ENCODE measurements around the gene RILPL2.
"Not testable (repeated sequence)": the region's sequence is repeated elsewhere in the genome, so short reads cannot be mapped to it uniquely, and the experiment has no call there.

RILPL2 gene

DNA sequence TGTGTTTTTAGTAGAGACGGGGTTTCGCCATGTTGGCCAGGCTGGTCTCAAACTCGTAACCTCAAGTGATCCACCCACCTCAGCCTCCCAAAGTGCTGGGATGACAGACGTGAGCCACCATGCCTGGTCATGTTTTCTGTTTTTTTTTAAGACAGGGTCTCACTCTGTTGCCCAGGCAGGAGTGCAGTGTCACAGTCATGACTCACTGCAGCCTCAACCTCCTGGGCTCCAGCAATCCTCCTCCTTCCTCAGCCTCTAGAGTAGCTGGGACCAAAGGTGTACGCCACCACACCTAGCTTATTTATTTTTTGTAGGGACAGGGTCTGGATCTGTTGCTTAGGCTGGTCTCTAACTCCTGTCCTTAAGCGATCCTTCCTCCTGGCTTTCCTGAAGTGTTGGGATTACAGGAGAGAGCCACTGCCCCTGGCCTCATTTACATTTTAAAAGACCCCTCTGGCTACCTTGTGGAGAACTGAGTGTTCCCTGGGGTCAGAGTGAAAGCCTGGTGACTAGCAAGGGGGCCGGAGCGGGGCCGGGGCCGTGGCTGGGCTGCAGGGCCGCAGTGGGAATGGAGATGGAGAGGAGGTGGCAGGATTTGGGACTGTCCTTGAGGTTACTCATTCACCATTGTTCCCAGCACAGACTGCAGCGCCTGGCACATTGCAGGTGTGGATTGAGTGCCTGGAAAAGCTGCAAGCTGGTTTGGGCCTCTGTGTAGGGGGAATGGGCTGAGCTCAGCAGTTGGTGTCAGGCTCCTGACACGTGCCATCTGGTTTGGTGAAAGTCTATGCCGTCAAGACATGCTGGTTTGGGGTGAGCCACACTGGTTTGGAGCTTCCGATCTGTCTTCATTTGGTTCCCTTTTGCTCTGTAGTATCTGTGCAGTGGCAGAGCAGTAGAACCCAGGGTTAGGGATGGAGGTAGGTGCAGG, 34.5 kb downstream of the RILPL2 start:
- no peak for DNase-seq (ENCODE audit: low spot score)

DNA sequence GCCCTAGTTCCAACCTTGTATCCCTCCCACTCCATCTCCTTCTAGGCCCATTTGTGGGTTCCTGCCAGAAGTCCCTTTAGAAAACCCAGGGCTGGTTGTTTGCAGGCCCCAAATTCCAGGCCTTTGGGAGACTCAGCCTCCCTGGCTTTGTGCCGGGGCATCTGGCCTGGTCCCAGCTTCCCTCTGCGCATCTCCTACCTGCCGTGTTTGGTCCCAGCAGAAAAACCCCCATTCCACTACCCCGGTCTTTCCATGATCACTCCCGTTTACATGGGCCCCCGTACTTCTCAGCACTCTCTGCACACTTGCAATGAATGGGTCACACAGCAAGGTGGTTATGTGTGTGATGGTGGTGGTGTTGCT, 37.2 kb downstream of the RILPL2 start:
- DNase-seq (ENCODE audit: low spot score), result no peak

DNA sequence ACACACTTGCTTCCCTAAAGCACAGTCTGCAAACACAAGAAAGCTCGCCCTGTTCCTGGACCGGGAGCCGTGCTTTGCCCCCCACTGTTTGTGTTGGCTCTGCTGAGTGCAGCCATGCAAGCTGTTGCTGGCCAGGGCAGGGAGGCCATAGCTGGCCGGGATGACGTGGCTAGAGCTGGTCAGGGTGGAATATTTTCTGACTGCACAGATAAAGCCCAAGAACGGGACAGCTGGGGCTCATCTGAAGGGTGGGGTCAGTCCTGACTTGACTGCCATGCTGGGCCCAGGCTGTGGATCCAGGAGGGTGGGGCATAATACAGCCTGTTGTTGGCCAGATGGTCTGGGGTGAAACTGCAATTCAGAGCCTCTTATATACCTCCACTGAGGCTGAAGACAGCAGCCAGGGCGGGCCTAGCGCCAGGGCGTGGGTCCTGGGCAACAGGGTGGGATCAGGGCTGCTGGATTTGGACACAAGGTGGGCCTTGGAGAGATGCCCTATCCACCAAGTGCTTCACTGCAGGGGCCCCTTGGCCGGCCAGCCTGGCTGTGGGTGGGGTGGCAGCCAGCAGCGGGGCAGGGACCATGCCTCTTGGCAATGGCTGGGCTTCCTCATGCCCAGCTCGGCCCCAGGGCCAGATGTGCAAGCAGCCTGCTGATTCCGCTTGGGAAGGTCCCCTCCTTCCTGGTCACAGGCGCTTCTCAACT, 37.8 kb downstream of the RILPL2 start:
- no peak for DNase-seq (ENCODE audit: low spot score)

DNA sequence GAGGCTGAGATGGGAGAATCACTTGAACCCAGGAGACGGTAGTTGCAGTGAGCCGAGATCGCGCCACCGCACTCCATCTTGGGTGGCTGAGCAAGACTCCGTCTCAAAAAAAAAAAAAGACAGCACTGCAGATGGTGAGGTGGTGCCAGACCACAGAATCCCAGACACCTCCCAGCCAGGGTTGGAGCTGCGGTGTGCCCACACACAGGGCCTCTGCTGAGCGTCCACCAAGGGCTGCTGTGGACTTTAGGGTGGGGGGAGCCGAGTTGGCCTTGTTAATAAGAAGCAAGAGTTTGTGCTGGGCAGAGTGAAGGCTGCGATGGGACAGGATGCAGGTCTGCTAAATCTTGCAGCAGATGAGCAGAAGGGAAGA, 38.3 kb downstream of the RILPL2 start:
- DNase-seq (ENCODE audit: low spot score), result no peak

DNA sequence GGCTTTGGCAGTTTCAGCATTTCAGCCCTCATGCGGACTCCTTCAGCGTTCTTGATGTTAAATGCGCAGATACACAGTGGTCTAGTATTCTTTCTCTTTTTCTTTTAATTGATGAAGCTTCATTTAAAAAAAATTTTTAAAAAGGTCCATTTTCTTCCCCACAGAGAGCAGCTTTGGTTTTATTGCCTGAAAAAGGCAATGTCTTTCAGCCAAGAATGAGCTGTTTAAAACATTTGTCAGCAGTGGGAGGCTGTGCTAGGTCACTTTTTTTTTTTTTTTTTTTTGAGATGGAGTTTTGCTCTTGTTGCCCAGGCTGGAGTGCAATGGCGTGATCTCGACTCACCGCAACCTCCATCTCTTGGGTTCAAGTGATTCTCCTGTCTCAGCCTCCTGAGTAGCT, 39.1 kb downstream of the RILPL2 start:
- no peak for DNase-seq (ENCODE audit: low spot score)

DNA sequence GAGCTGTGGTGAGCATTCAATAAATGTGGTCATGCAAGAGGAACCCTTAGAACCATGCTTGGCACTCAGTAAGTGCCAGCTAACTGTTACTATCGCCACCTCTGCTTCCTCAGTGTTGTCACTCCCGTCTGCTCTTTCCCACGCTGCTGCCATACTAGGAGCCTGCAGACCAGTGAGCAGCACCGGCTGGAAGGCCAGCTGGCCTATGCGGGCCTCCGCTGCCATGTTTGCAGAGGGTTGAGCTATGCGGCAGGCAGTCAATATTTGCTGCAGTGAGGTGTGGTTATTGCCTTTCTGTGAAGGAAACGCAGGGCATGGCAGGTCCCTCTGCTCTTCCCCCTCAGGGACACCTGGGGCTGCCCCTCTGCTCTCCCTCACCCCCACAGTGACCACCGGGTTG, 39.5 kb downstream of the RILPL2 start:
- DNase-seq (ENCODE audit: low spot score), result no peak

DNA sequence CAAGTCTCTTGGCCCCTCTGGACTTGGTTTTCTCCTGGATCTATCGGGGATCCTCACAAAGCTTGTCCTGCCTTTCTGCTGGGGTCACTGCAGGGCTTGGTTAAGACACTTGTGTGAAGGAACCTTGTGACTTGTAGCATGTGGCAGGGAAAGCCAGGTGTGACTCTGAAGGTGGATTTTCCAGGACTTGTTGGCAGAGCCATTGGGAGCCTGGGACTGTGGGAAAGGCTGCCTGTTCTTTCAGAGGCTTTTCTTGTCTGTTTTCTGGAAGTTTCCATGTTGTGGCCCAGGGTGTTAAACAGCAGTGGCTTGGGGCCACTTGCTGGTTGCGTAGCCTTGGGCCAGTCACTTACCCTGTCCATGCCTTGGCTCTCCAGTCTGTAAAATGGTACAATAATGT, 39.9 kb downstream of the RILPL2 start:
- no peak for DNase-seq (ENCODE audit: low spot score)

DNA sequence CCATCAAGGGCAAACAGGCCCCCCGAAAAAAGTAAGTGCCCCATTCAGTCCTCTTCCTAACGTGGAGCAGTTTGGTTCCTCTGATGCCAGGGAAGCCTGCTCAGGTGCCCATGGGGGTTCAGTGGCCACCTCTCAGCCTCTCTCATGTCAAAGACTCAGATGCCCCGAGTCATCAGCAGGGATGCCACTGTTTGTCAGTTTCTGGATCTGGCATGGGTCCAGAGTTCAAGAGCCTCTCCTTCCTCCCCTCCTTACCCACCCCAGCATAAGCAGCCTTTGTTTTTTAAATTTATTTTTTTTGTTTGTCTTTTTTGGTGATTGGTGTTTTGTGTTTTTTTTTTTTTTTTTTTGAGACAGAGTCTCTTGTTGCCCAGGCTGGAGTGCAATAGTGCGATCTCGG, 41.2 kb downstream of the RILPL2 start:
- DNase-seq (ENCODE audit: low spot score), result no peak

DNA sequence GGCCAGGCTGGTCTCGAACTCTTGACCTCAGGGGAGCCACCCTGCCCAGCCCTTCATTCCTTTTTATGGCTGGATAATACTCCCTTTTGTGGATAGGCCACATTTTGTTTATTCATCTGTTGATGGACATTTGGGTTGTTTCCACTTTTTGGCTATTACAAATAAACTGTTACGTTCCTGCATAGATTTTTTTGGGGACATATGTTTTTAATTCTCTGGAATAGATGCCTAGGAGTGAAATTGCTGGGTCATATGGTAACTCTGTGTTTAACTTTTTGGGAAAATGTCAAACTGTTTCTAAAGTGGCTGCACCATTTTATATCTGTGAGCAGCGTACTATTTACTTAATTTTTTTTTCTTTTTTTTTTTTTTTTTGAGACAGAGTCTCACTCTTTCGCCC, 42.7 kb downstream of the RILPL2 start:
- no peak for DNase-seq (ENCODE audit: low spot score)

DNA sequence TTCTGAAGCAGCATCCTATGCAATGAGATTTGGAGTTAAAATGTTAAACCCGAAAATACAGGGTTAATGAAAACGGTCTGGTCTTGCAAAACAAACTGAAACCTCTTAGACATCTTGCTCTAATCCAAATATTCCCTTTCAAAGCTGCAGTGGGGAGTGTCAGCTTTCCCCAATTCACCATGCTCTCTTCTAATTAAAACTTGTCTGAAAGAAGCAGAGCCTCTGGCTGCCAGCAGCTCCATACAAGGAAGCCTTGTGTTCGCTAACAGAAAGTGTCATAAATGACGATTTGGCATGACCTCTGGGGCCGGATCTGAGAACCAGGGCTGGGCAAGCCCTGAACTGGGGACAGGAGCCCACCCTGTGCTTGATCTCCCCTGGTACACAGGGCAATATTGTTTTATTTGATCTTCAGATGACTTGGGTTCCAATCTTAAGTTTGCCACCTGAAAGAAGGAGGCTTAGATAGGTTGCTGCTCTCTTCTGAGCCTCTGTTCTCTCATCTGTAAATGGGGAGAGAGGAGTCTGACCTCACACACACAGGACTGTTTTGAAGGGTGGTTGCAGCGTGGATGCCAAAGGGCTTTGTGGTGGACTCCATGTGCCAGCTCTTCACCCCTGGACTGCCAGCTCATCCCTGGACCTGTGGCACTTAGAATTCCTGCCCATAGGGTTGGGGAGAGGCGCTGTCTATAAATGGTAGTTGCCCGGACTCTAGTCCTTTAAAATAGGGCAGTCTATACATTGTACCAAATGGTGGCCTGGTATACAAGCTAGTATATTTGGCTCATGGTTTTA, 44.7 kb downstream of the RILPL2 start:
- DNase-seq (ENCODE audit: low spot score), result no peak

DNA sequence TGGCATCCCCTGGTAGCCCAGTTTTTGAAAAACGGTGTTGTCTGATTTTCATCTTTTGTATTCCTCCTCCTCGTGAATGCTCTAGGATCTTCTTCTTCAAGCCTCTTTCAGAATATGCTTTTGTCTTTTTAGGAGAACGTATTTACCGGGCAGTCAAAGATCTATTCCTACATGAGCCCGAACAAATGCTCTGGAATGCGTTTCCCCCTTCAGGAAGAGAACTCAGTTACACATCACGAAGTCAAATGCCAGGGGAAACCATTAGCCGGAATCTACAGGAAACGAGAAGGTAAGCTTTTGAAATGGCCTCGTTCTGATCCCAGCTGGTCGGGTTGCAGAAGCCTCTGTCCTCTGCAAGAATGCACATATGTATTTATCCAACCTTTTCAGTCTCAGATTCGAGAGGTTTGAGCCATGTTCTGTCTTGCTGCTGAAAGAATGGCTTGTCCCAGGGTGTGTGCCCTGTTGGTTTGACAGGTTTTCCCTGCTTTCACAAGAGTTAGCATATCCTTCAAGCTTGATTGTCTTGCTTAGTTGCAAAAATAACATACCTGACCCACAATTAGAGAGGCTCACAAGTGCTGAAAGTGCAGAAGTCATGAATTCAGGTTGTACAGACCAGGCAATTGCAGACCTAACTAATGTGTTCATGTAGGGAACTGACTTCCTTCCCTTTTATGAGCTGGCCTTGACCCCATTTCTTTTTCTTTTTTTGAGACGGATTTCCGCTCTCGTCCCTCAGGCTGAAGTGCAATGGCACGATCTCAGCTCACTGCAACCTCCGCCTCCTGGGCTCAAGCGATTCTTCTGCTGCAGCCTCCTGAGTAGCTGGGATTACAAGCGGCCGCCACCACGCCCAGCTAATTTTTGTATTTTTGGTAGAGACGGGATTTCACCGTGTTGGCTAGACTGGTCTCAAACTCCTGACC, 45.7 kb downstream of the RILPL2 start:
- no peak for DNase-seq (ENCODE audit: low spot score)

DNA sequence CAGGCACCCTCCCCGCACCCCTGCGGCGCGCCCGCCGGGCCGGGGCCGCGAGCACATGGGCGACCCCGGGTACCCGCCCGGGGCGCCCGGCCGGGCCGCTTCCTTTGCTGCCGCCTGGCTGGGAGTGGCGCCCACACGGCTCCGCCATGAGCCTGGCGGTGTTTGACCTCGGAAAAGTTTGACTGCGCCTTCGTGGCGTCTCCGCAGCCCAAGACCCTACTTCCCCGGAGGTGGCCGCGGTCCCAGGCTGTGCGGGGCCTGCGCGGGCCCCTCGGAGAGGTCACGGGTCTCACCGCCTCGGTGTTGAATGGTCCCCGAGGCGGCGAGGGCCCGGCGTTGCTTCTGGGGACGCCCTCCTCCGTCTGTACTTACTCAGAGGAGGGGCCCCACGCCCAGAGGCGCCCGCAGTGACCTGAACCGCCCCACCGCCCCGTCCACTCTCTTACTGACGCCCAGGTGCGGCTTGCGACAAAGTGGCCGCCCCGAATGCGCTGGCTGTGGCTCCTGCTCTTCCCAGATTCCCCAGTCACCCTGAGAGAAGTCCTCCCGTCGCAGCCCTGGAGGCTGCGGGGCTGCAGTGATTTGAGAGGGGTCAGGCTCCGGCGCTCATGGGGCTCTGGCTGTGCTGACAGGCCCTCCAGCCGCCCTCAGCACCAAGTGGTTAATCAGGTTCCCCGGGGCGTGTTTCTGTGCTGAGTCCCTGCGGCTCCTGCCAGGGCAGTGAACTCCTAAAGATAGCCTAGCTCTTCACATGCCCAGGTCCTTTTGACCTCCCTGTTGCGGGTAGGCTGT, 46.7 kb downstream of the RILPL2 start:
- no peak for DNase-seq (ENCODE audit: low spot score)

DNA sequence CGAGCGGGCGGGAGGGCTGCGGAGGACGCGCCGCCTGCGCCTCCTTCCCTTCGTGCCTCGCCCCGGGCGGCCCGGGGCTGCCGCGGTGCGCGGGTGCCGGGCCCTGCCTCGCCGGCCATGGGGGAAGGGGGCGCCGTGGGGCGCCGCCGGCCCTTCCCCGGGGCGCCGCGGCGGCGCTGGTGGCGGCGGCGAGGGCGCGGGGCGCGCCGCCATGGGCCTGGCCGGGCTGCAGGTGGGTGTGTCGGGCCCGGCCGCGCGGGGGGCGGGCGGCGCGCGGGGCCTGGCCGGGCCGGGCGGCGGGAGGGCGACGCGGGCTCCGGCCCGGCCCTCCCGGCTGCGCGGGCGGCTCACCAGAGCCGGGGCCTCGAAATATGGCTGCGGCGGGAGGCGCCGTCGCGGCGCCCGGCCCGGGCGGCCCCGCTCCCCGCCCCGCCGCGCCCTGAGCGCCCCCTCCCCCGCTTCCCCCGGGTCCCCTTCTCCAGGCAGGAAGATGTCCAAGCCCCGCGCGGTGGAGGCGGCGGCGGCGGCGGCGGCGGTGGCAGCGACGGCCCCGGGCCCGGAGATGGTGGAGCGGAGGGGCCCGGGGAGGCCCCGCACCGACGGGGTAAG, 47.4 kb downstream of the RILPL2 start:
- DNase-seq (ENCODE audit: low spot score), result no peak

DNA sequence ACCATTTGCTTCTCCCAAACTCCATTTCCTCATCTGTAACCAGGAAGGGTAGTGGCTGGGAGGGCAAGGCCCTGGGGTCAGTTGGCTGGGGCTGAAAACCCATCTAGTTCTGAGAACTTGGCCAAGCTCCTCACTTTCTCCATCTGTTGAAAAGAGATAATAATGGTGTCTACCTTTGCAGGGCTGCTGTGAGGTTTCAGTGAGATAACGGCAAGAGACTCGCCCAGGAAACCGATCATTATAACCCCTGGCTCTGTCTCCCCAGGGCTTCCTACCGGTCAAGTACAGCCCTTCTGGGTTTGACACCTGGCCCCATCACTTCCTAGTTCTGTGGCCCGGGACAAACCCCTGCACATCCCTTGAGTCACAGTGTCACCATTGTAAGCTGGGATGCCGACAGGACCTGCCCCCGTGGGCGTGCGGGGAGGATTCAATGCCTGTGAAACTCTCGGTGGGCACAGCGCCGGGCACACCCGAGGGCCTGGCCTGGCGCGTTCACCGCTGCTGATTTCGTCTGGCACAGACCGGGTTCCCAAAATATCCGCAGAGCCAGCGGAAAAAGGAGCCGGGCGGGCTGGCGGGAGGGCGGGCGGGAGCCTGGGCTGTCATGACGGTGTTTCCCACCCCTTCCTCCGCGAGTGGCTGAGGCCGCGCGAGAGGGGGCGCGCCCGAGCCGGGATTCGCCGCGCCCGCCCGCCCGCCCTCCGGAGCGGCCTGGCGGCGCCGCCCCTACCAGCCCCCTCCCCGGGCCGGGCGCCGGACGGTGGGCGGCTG, 48.1 kb downstream of the RILPL2 start:
- peak; percentile 71 for DNase-seq (ENCODE audit: low spot score)

DNA sequence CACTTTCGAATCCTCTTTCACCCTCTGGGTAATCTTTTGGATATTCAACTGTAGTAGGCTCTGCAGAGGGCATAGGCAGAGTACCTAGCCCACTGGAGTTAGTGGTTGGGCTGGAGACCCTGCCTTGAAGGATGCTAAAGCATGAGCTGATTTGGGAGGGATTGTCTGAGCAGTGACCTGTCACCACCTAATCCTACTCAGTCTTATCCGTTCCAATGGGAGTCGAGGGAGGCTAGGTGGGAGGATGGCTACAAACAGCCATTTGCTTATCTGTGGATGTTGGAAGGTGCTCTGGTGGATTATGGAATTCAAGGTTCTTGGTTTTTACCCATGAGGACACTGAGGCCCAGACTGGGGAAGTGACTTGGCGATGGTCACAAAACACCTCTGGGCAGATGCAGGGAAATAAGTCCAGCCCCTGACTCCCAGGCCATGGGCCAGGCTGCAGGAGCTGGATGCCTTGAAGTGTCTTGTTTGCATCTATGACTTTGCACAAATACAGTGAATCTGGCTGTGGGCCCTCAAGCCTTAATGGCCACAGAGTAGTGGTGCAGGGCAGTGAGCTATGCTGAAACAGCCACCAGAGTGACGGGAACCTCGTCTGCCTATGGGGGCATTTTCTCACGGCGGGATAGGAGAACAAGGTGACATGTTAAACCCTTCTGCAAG, 48.8 kb downstream of the RILPL2 start:
- no peak for DNase-seq (ENCODE audit: low spot score)

DNA sequence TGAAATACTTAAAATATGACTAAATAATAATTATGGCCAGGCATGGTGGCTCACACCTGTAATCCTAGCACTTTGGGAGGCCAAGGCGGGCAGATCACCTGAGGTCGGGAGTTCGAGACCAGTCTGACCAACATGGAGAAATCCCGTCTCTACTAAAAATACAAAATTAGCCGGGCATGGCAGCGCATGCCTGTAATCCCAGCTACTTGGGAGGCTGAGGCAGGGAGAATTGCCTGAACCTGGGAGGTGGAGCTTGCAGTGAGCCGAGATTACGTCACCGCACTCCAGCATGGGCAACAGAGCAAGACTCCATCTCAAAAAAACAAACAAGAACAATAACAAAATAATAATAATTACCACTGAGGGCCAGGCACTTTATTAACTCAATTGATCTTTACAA, 50.9 kb downstream of the RILPL2 start:
- not testable (repeated sequence) for DNase-seq (ENCODE audit: low spot score)

DNA sequence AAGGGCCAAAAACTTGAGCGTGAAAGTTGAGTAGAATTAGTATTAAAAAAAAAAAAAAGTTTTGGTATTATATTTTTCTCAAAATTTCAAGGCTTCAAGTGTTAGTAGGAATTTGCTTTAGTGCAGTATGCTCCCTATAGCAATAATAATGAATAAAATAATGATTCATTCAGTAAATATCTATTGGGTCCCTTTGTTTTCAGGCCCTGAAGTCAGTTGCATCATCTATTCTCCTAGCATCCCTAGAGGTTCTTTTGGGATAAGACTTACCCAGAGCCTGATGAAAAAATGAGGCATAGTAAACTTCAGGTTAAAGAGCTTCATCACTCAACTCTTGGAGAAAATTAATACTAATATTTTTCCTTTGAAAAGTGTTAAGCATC, 51.5 kb downstream of the RILPL2 start:
- no peak for DNase-seq (ENCODE audit: low spot score)

DNA sequence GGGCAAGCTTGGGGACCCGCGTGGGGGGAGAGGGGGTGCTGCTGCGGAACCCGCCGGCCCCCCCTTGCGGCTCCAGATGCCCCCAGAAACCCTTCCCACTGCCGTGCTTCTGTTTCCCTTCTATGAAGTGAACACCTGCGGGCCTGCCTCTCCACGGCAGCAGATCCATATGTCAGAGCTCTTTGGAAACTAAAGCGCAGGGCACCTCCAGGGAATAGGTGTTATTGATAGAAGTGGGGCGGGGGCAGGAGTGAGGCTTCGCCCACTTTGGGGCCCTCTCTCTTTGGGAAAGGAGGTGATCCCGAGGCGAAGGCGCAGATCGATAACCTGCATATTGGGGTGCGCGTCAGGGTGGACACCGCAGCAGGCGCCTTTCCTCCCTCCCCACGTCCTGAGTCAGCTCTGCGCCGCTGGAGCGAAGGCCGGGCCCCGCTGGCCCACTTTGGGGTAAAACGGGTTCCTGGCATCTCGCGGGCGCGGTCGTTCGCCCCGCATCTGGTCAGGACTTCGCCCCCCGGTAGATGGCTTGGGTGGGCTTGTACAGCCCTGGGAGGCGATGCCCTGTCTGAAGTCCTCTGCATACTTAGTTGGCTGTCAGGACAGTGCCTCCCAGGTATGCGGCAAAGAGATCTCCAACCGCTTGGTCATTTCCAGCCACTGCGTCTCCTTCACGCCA, 52.0 kb downstream of the RILPL2 start:
- peak; percentile 10 for DNase-seq (ENCODE audit: low spot score)

Data from CD4-positive, alpha-beta T cell treated with Interleukin-6 at 100 ng/mL for 8 hours (primary cell).